AG10803 (cell line): ENCODE data around the gene IDH3A.

Experiments
- DNase-seq: peaks from one replicate; pipeline ENCODE4 v3.0.0; 2010; ENCODE audit warnings: low read depth
- H3K4me3 ChIP-seq: 2 replicates; pipeline ENCODE4 v1.5.1; 2011; ENCODE audit warnings: mild to moderate bottlenecking, low read length, control low read depth
- TF ChIP-seq, protein P1 (sequence below): conservative IDR thresholded peaks from 2 replicates; pipeline ENCODE4 v1.5.1; 2011; ENCODE audit warnings: mild to moderate bottlenecking, low read length, control low read depth, inconsistent platforms

Gene IDH3A

DNA sequence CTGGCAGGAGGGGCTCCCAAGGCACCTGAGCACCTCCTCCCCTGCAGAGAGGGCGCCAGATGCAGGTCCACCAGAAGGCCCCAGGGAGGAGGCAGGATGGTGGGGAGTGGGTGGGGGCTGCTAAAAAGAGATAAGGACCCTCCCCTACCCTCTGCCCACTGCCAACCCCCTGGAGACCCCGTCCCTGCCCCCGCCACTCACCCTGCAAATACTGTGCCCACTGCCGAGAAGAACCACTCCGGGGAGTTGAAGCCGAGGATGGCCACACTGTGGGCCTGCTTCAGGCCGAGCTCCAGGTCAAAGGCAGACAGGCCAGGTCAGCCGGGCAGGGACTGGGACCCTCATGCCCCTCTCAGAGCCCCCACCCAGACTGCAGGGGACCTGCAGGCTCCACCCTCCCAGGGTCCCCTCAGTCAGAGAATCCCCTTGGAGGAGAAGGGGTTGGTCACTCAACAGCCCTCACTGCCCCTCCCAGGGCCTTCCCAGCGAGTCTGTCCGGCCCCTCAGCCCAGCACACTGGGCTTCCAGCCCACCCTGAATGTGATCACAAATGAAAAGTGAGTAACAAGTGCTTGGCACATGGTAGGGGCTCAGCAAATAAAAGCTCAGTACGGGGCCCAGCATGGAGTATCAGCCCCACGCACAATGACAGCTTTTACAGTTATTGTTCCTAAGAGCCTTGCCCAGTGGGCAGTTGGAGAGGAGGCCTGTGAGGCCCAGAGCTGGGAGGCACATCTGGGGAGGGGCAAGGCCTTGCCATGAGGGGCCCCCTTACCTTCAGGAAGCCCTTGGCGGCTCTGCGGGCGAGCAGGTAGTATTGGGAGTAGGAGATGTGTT is 44.8 kb downstream of the IDH3A start:
- no peak overlapping the region for H3K4me3 ChIP-seq
- TF ChIP-seq, protein P1, sequence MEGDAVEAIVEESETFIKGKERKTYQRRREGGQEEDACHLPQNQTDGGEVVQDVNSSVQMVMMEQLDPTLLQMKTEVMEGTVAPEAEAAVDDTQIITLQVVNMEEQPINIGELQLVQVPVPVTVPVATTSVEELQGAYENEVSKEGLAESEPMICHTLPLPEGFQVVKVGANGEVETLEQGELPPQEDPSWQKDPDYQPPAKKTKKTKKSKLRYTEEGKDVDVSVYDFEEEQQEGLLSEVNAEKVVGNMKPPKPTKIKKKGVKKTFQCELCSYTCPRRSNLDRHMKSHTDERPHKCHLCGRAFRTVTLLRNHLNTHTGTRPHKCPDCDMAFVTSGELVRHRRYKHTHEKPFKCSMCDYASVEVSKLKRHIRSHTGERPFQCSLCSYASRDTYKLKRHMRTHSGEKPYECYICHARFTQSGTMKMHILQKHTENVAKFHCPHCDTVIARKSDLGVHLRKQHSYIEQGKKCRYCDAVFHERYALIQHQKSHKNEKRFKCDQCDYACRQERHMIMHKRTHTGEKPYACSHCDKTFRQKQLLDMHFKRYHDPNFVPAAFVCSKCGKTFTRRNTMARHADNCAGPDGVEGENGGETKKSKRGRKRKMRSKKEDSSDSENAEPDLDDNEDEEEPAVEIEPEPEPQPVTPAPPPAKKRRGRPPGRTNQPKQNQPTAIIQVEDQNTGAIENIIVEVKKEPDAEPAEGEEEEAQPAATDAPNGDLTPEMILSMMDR = no peak
- no peak for DNase-seq

DNA sequence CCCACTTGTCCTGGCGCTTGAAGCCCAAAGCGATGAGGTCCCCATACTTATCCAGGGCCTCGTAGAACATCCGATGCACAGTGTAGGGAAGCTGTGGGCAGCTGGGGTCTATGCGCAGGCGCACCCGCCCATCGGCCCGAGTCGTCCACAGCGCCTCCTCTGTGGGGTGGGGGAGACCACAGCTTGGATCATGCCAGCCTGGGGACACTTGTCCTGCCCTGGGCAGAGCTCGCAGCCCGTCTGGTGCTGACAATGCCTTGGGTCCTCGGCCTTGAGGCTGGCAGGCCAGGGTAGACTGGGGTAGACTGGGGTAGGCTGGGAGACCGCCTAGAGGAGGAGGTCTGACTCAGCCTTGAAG is 45.4 kb downstream of the IDH3A start:
- TF ChIP-seq, protein P1 = no peak
- no peak overlapping the region for H3K4me3 ChIP-seq
- DNase-seq = no peak

DNA sequence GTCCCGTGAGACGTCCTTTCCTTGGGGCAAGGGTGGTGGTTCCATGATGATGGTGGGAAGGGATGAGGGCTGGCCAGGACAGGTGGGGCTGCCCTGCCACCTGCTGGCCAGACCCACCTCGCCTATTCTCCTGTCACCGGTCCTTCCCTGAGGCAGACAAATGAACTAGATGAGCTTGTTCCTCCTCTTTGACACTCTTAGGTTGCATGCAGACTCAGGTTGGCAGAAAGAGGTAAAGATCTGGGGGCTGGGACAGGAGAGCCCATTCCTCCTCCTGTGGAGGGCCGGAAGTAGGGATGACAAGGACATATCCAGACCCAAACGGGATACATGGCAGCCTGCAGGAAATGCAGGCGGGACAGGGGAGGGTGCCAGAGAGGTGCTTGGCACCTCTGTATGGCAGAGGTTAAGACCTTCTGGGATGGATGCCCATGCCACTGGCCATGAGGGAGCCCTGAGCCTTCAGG is 46.6 kb downstream of the IDH3A start:
- DNase-seq = no peak
- TF ChIP-seq, protein P1 = peak; percentile 44
- no peak overlapping the region for H3K4me3 ChIP-seq

DNA sequence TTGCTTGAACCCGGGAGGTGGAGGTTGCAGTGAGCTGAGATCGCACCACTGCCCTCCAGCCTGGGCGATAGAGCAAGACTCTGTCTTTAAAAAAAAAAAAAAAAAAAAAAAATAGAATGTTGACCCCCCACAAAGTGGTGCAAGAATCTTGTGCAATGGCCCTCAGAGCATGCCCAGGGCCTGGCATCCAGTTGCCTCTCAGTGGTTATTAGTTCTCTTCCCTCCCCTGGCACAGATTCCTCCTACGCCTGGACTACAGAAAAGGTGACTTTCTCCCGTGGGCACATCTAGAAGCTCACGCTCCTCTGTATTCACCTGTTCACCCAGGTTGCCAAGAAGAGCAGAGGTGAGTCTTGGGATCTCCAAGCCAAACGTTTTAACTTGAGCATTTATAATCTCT is 48.5 kb downstream of the IDH3A start:
- TF ChIP-seq, protein P1 = no peak
- H3K4me3 ChIP-seq = no peak overlapping the region
- no peak for DNase-seq

DNA sequence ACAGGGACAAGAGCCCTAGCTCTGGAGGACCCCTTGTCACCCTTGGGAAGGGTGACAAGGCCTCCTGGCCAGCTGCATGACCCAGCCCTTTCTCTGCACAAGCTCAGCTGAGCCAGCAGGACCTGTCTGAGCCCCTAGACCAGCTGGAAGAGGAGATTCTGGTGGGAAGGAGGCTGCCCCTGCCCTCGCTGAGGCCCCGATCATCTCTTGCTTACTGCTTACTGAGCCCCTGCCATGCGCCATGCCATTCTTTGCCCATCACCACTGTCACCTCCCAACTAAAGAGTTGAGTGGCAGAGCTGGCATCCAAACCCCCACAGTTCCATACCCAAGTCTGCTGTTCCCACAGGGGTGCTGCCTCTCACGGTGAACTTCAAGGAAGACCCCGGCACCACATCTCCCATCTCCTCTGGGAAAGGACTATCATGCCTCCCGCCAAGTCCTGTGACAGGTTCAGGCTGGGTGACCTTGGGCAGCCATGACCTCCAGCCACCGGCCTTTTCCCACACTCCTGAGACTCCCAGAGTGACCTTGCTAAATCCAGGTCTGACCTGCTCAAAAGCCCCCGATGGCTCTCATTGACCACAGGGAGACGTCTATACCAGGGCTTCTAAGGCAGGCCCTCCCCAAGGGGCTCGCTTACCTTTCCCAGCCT is 51.2 kb downstream of the IDH3A start:
- no peak overlapping the region for H3K4me3 ChIP-seq
- TF ChIP-seq, protein P1 = no peak
- no peak for DNase-seq

DNA sequence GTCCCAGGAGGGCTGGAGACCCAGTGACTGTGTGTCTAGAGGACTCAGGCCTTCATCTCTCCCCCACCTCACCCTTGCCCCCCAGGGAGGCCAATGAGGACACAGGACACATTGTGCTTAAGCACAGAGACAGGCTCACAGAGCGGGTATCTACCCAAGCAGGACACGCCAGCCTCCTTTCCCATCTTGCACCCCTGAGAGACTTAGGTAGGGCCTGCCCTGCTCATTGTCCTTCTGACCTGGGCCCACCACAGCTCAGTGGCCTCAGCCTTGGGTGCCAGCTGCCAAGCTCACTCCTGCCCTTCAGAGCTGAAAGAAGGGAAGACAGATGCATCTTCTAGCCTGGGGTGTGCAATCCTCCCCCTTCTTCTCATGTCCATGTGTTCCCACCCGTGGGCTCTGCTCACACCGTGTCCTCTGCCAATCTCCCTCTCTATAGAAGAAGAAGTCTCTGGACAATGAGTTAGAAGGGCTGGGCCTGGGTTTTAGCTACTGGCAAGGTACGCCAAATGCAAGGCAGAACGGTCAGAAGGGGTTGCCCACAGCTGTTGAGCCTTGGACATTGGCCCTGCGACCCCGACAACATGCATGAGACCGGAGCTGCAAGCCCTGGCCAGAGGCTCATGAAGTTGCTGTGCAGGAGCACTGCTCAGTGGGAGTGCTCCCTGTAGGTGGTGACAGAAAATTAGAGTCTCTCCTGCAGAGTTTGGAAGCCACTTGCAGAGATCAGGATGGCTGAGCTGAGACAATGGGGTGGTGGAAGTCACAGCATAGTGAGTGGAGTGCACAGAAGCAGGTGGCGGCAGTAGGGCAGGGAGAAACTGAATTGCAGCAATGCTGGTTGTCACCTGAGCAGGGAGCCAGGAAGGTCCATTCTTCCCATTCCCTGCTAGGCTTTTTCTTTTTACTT is 52.4 kb downstream of the IDH3A start:
- H3K4me3 ChIP-seq = no peak overlapping the region
- TF ChIP-seq, protein P1 = no peak

More for the DNA sequence above, 52.4 kb downstream of the IDH3A start:
- DNase-seq = no peak
